ENCODE data around the gene KDM5A. TPM values are rescaled to one million over a fixed set of nuclear protein-coding genes. Genes with fewer than 3 reads are reported as not detected.
"Not testable (repeated sequence)": the region's sequence is repeated elsewhere in the genome, so short reads cannot be mapped to it uniquely, and the experiment has no call there.

The KDM5A gene
- polyA plus RNA-seq, 1 of the 3 experiments (the other 2 are of a cell fraction), result 6.2 TPM

GRCh38 chr12:386651-387050, 2.5 kb downstream of the KDM5A start:
- Histone ChIP-seq H3K9me3 (no peaks in the 10 kb centered on the region), H3K4me3 (ENCODE audit: low read depth in 2 of 2, low read length in 1 of 2) (peak overlapping the region; percentile 85 to 87), H3K9me2 (no peaks in the 10 kb centered on the region), H3F3A (replicated peaks; ENCODE audit: insufficient read depth) (peaks cover 20% of the 10 kb centered on the region), H3K4me1 (ENCODE audit: control insufficient read depth in 1 of 2, insufficient read depth in 2 of 2, low read depth in 1 of 2, low read length in 1 of 2) (peaks cover 0 to 3% of the 10 kb centered on the region in 2 experiments; a peak in 3 of 4 replicates), H3K4me2 (peak overlapping the region; percentile 79), H3K9ac (peak overlapping the region; percentile 96), H2AFZ (ENCODE audit: low read depth) (no peak overlapping the region), H3K27me3 (ENCODE audit: insufficient read depth) (no peaks in the 10 kb centered on the region), H3K36me3 (replicated peaks in 1 of 2; ENCODE audit: control insufficient read depth in 1 of 2, insufficient read depth in 2 of 2, low read length in 1 of 2) (peaks cover 30 to 47% of the 10 kb centered on the region in 2 experiments), H3K79me2 (ENCODE audit: insufficient read depth) (peaks cover 73% of the 10 kb centered on the region), H3K27ac (ENCODE audit: low read depth in 2 of 2, low read length in 1 of 2) (0 out of 4 replicates have a peak overlapping the region, but pooled peaks of 1 of the 2 experiments have one; percentile 97), H4K20me1 (ENCODE audit: insufficient read depth) (peaks cover 32% of the 10 kb centered on the region)
- POLR2A ChIA-PET, result no interaction called here
- DNase-seq, result no peak
- no peak for TF ChIP-seq FOXM1 (IDR thresholded peaks at IDR 0.05; ENCODE audit: low read depth)
- TF ChIP-seq, protein P1, sequence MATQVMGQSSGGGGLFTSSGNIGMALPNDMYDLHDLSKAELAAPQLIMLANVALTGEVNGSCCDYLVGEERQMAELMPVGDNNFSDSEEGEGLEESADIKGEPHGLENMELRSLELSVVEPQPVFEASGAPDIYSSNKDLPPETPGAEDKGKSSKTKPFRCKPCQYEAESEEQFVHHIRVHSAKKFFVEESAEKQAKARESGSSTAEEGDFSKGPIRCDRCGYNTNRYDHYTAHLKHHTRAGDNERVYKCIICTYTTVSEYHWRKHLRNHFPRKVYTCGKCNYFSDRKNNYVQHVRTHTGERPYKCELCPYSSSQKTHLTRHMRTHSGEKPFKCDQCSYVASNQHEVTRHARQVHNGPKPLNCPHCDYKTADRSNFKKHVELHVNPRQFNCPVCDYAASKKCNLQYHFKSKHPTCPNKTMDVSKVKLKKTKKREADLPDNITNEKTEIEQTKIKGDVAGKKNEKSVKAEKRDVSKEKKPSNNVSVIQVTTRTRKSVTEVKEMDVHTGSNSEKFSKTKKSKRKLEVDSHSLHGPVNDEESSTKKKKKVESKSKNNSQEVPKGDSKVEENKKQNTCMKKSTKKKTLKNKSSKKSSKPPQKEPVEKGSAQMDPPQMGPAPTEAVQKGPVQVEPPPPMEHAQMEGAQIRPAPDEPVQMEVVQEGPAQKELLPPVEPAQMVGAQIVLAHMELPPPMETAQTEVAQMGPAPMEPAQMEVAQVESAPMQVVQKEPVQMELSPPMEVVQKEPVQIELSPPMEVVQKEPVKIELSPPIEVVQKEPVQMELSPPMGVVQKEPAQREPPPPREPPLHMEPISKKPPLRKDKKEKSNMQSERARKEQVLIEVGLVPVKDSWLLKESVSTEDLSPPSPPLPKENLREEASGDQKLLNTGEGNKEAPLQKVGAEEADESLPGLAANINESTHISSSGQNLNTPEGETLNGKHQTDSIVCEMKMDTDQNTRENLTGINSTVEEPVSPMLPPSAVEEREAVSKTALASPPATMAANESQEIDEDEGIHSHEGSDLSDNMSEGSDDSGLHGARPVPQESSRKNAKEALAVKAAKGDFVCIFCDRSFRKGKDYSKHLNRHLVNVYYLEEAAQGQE (IDR thresholded peaks at IDR 0.05; ENCODE audit: low read depth, low read length), result no peak
- no peak for TF ChIP-seq MEF2A (IDR thresholded peaks at IDR 0.05; ENCODE audit: borderline replicate concordance, low read depth)
- TF ChIP-seq PBX3 (IDR thresholded peaks at IDR 0.05), result no peak
- TF ChIP-seq CHD2 (IDR thresholded peaks at IDR 0.05; ENCODE audit: low read length, partially characterized antibody), result no peak
- no peak for TF ChIP-seq POLR2AphosphoS5 (IDR thresholded peaks at IDR 0.05; ENCODE audit: low read depth, low read length)
- TF ChIP-seq RCOR1 (IDR thresholded peaks at IDR 0.05; ENCODE audit: low read length), result no peak
- TF ChIP-seq ELF1 (IDR thresholded peaks at IDR 0.05), result no peak
- no peak for TF ChIP-seq MXI1 (IDR thresholded peaks at IDR 0.05; ENCODE audit: low read depth, low read length)
- no peak for TF ChIP-seq NRF1 (IDR thresholded peaks at IDR 0.05; ENCODE audit: low read depth, low read length)
- no peak for TF ChIP-seq TCF12 (IDR thresholded peaks at IDR 0.05)
- TF ChIP-seq NFIC (IDR thresholded peaks at IDR 0.05; ENCODE audit: borderline replicate concordance), result no peak
- no peak for TF ChIP-seq GABPA (IDR thresholded peaks at IDR 0.05; ENCODE audit: low read depth)
- no peak for TF ChIP-seq EZH2phosphoT487 (IDR thresholded peaks at IDR 0.05; ENCODE audit: borderline replicate concordance, low read depth)
- no peak for TF ChIP-seq FOXJ3 (CRISPR knock-in tag; IDR thresholded peaks at IDR 0.05)
- no peak for TF ChIP-seq RFX5 (IDR thresholded peaks at IDR 0.05; ENCODE audit: low read length)
- CTCF ChIA-PET, result interaction anchor here (0.6 to 1.8 kb wide), 4 partner anchors 15 to 210 kb away, joined by 3 to 6 read pairs (median 3); partner anchors contain the start of gene CCDC77
- WGBS (ENCODE audit: low lambda C conversion rate), result 42% methylated on average over 4 of the region's 4 CpGs

GRCh38 chr12:370739-371485, 18.2 kb downstream of the KDM5A start:
- H3K27me3 ChIP-seq (ENCODE audit: insufficient read depth); H3K9me2 ChIP-seq; H3K4me2 ChIP-seq; DNase-seq; H4K20me1 ChIP-seq (ENCODE audit: insufficient read depth); H3K4me1 ChIP-seq (ENCODE audit: control insufficient read depth in 1 of 2, insufficient read depth in 2 of 2, low read depth in 1 of 2, low read length in 1 of 2); CTCF ChIA-PET; H3K27ac ChIP-seq (ENCODE audit: low read depth in 2 of 2, low read length in 1 of 2); H3K79me2 ChIP-seq (ENCODE audit: insufficient read depth); H2AFZ ChIP-seq (ENCODE audit: low read depth); POLR2A ChIA-PET; H3K9ac ChIP-seq; H3K9me3 ChIP-seq; H3K4me3 ChIP-seq (ENCODE audit: low read depth in 2 of 2, low read length in 1 of 2): not testable (repeated sequence)
- Histone ChIP-seq H3F3A (replicated peaks; ENCODE audit: insufficient read depth) (peaks cover 17% of the 10 kb centered on the region), H3K36me3 (replicated peaks in 1 of 2; ENCODE audit: control insufficient read depth in 1 of 2, insufficient read depth in 2 of 2, low read length in 1 of 2) (peaks cover 38 to 47% of the 10 kb centered on the region in 2 experiments)
- WGBS (ENCODE audit: low lambda C conversion rate), result 98% methylated on average over 5 of the region's 5 CpGs
